H9 (cell line): ENCODE data around the gene COPB2. TPM values are rescaled to one million over a fixed set of nuclear protein-coding genes. Genes with fewer than 3 reads are reported as not detected.

Source experiments
- DNase-seq: peaks from one replicate; pipeline ENCODE4 v3.0.0-alpha.2; 2017
- H2AFZ ChIP-seq: one replicate; pipeline ENCODE4 v1.6.1; 2013; ENCODE audit warnings: mild to moderate bottlenecking, low read length, control low read depth, moderate library complexity
- H2AK5ac ChIP-seq: 2 replicates; pipeline ENCODE4 v1.6.1; 2013; ENCODE audit warnings: low read length, control low read depth, mixed read lengths; ENCODE audit not compliant: insufficient read length
- H2BK120ac ChIP-seq: one replicate; pipeline ENCODE4 v1.6.1; 2013; ENCODE audit warnings: low read depth, mild to moderate bottlenecking, low read length, control low read depth, inconsistent platforms; ENCODE audit not compliant: poor library complexity, severe bottlenecking
- H2BK12ac ChIP-seq: 2 replicates; pipeline ENCODE4 v1.6.1; 2013; ENCODE audit warnings: low read length, control low read depth, mixed read lengths, low read depth; ENCODE audit not compliant: insufficient read length
- H2BK15ac ChIP-seq: 2 replicates; pipeline ENCODE4 v1.6.1; 2013; ENCODE audit warnings: low read depth, low read length, control low read depth
- H2BK20ac ChIP-seq: one replicate; pipeline ENCODE4 v1.6.1; 2013; ENCODE audit warnings: low read depth, mild to moderate bottlenecking, low read length, control low read depth, inconsistent platforms; ENCODE audit not compliant: poor library complexity, severe bottlenecking
- H2BK5ac ChIP-seq: 2 replicates; pipeline ENCODE4 v1.6.1; 2013; ENCODE audit warnings: low read length, control low read depth, mixed read lengths; ENCODE audit not compliant: insufficient read length
- H3K14ac ChIP-seq: 2 replicates; pipeline ENCODE4 v1.6.1; 2013; ENCODE audit warnings: low read length, control low read depth; ENCODE audit not compliant: insufficient read depth
- H3K18ac ChIP-seq: 2 replicates; pipeline ENCODE4 v1.6.1; 2013; ENCODE audit warnings: low read depth, mild to moderate bottlenecking, mixed read lengths, low read length, control low read depth; ENCODE audit not compliant: insufficient read length
- H3K23ac ChIP-seq: 2 replicates; pipeline ENCODE4 v1.6.1; 2013; ENCODE audit warnings: low read length, control low read depth, mixed read lengths, low read depth; ENCODE audit not compliant: insufficient read length
- H3K23me2 ChIP-seq: 2 replicates; pipeline ENCODE4 v1.6.1; 2013; ENCODE audit warnings: low read depth, mild to moderate bottlenecking, mixed read lengths, low read length, control low read depth; ENCODE audit not compliant: insufficient read length, poor library complexity, severe bottlenecking
- H3K27ac ChIP-seq: 2 replicates; pipeline ENCODE4 v1.5.1; 2013; ENCODE audit warnings: low read length, control low read depth, mixed read lengths, low read depth; ENCODE audit not compliant: insufficient read length
- H3K27me3 ChIP-seq: 2 replicates; pipeline ENCODE4 v1.6.1; 2013; ENCODE audit warnings: low read length, control low read depth, inconsistent platforms; ENCODE audit not compliant: insufficient read depth
- H3K4ac ChIP-seq: 2 replicates; pipeline ENCODE4 v1.6.1; 2013; ENCODE audit warnings: low read depth, mild to moderate bottlenecking, control low read depth, inconsistent platforms, low read length, moderate library complexity
- H3K4me1 ChIP-seq: 2 replicates; pipeline ENCODE4 v1.6.1; 2013; ENCODE audit warnings: low read length, control low read depth, inconsistent platforms; ENCODE audit not compliant: insufficient read depth
- H3K4me2 ChIP-seq: 2 replicates; pipeline ENCODE4 v1.6.1; 2013; ENCODE audit warnings: low read length, control low read depth, mixed read lengths; ENCODE audit not compliant: insufficient read length, insufficient read depth
- H3K56ac ChIP-seq: 2 replicates; pipeline ENCODE4 v1.6.1; 2013; ENCODE audit warnings: low read depth, mild to moderate bottlenecking, mixed read lengths, low read length, control low read depth; ENCODE audit not compliant: insufficient read length
- H3K79me1 ChIP-seq: 2 replicates; pipeline ENCODE4 v1.6.1; 2013; ENCODE audit warnings: low read depth, mild to moderate bottlenecking, moderate library complexity, low read length, control low read depth, inconsistent platforms; ENCODE audit not compliant: insufficient read depth, poor library complexity, severe bottlenecking
- H3K79me2 ChIP-seq: 2 replicates; pipeline ENCODE4 v1.6.1; 2013; ENCODE audit warnings: low read length, control low read depth, inconsistent platforms; ENCODE audit not compliant: insufficient read depth
- H3K9ac ChIP-seq: 2 replicates; pipeline ENCODE4 v1.6.1; 2013; ENCODE audit warnings: low read length, control low read depth, mixed read lengths; ENCODE audit not compliant: insufficient read length; ENCODE audit errors: extremely low read depth
- H3K9me3 ChIP-seq: one replicate; pipeline ENCODE4 v1.6.1; 2013; ENCODE audit warnings: low read depth, low read length, inconsistent platforms; ENCODE audit not compliant: control insufficient read depth
- H3T11ph ChIP-seq: one replicate; pipeline ENCODE4 v1.6.1; 2013; ENCODE audit warnings: mild to moderate bottlenecking, low read length, control low read depth, inconsistent platforms
- H4K20me1 ChIP-seq: one replicate; pipeline ENCODE4 v1.6.1; 2013; ENCODE audit not compliant: control insufficient read depth, insufficient read length, insufficient read depth
- H4K5ac ChIP-seq: 2 replicates; pipeline ENCODE4 v1.6.1; 2013; ENCODE audit warnings: low read depth, mild to moderate bottlenecking, mixed read lengths, low read length, control low read depth; ENCODE audit not compliant: insufficient read length
- H4K8ac ChIP-seq: replicated peaks from 2 replicates; pipeline ENCODE4 v1.6.1; 2013; ENCODE audit warnings: low read length, control low read depth, mixed read lengths, low read depth; ENCODE audit not compliant: insufficient read length
- H4K91ac ChIP-seq: 2 replicates; pipeline ENCODE4 v1.6.1; 2013; ENCODE audit warnings: low read depth, mild to moderate bottlenecking, moderate library complexity, mixed read lengths, low read length, control low read depth; ENCODE audit not compliant: insufficient read length
- H3K27ac Mint-ChIP-seq, 3 experiments: 2 replicates in 2 of 3; 3 replicates in 1 of 3; pipeline ENCODE4 v1.8.0; 2020 to 2021; ENCODE audit warnings: mixed read lengths in 3 of 3, mild to moderate bottlenecking in 1 of 3, moderate library complexity in 1 of 3
- H3K27me3 Mint-ChIP-seq: 2 replicates; pipeline ENCODE4 v1.8.0; 2021; ENCODE audit warnings: low read depth, mild to moderate bottlenecking, moderate library complexity, mixed read lengths
- H3K36me3 Mint-ChIP-seq, 3 experiments: 2 replicates in 2 of 3; 3 replicates in 1 of 3; pipeline ENCODE4 v1.8.0; 2020 to 2021; ENCODE audit warnings: low read depth in 3 of 3, mixed read lengths in 3 of 3; ENCODE audit not compliant: insufficient read depth in 1 of 3
- H3K4me1 Mint-ChIP-seq, 2 experiments: 2 replicates each; pipeline ENCODE4 v1.8.0; 2020; ENCODE audit warnings: mixed read lengths in 2 of 2
- H3K4me3 Mint-ChIP-seq, 2 experiments: 2 replicates in 1 of 2; 3 replicates in 1 of 2; pipeline ENCODE4 v1.8.0; 2020 to 2021; ENCODE audit warnings: mild to moderate bottlenecking in 2 of 2, mixed read lengths in 2 of 2, moderate library complexity in 1 of 2
- H3K9me3 Mint-ChIP-seq, 2 experiments: 2 replicates in 1 of 2; 3 replicates in 1 of 2; pipeline ENCODE4 v1.8.0; 2020; ENCODE audit warnings: mild to moderate bottlenecking in 2 of 2, mixed read lengths in 2 of 2, moderate library complexity in 1 of 2
- WGBS: extraction: QIAGEN DNeasy Blood & Tissue Kit; methylation state at CpG from one replicate; pipeline ENCODE4 v1.1.7; 2013; ENCODE audit warnings: missing lambda C conversion rate, low lambda C conversion rate, mixed read lengths; ENCODE audit not compliant: insufficient read length; ENCODE audit errors: extremely low coverage; 5-methylcytosine and 5-hydroxymethylcytosine counted together
- total RNA-seq: library from RNA; stranded (reverse); gene quantifications from 2 replicates; pipeline ENCODE4 v1.2.1, GENCODE V29; 2021
- TF ChIP-seq, protein P1 (sequence below): fragments of 200-600 bp; sonication (generic); conservative IDR thresholded peaks from 3 replicates; pipeline ENCODE4 v1.8.0; 2021; ENCODE audit warnings: antibody characterized with exemption, mild to moderate bottlenecking

Gene COPB2
- total RNA-seq, 1 experiment from 2014 or later: 121 TPM

DNA sequence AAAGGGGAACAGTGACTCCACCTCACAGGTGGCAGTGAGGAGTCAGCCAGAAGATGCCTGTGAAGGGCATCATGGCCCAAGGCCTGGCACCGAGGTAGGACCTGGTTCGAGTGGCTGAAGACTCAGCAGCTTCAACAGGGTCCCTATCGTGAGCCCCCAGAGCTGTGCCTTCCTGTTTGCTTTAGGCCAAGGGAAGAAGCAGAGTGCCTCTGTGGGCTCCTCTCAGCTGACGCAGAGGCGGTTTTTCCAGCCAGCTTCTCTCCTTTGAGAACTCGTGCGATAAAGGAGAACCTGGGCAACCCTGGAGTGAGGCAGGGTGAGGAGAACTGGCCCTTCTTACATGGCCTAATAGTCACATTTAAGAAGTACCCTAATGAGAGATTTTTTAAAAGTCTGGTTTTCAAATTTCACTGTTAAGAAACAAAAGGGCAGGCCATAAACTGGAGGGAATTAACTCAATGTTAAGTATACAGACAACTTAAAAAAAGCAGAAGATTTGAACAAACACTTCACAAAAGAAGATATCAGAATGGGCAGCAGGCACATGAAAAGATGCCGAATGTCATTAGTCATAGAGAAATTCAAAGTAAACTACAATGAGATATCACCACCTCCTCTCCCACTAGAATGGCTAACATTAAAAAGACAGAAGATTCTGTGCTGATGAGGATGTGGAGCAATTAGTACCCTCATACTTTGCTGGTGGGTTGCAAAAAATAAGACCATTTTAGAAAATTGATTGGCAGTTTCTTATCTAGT, 68.7 kb downstream of the COPB2 start:
- Mint-ChIP-seq H3K4me3 (no peak overlapping the region), H3K36me3 (no peaks in the 10 kb centered on the region; a peak in 1 of 7 replicates), H3K9me3 (no peaks in the 10 kb centered on the region), H3K4me1 (peaks cover 5 to 8% of the 10 kb centered on the region in 2 experiments), H3K27ac (no peak overlapping the region), H3K27me3 (peaks cover 42% of the 10 kb centered on the region)
- Histone ChIP-seq H2AK5ac (no peak overlapping the region), H2BK120ac (no peak overlapping the region), H2BK15ac (no peak overlapping the region), H3K4me2 (no peak overlapping the region), H3K27me3 (no peaks in the 10 kb centered on the region), H4K91ac (no peak overlapping the region), H3T11ph (no peak overlapping the region), H3K23ac (no peak overlapping the region), H3K4ac (no peak overlapping the region), H2BK12ac (no peak overlapping the region), H4K20me1 (no peaks in the 10 kb centered on the region), H3K9ac (no peak overlapping the region), H3K14ac (no peak overlapping the region), H3K79me1 (no peaks in the 10 kb centered on the region), H2AFZ (no peak overlapping the region), H4K8ac (no peak overlapping the region), H3K79me2 (no peaks in the 10 kb centered on the region), H3K23me2 (no peaks in the 10 kb centered on the region), H3K9me3 (no peaks in the 10 kb centered on the region), H3K4me1 (no peaks in the 10 kb centered on the region), H3K27ac (no peak overlapping the region), H3K56ac (no peak overlapping the region), H2BK20ac (no peak overlapping the region), H2BK5ac (no peak overlapping the region), H4K5ac (no peak overlapping the region), H3K18ac (no peak overlapping the region)
- whole genome bisulfite sequencing: no CpG with 5 or more reads among the region's 8 CpGs
- TF ChIP-seq, protein P1, sequence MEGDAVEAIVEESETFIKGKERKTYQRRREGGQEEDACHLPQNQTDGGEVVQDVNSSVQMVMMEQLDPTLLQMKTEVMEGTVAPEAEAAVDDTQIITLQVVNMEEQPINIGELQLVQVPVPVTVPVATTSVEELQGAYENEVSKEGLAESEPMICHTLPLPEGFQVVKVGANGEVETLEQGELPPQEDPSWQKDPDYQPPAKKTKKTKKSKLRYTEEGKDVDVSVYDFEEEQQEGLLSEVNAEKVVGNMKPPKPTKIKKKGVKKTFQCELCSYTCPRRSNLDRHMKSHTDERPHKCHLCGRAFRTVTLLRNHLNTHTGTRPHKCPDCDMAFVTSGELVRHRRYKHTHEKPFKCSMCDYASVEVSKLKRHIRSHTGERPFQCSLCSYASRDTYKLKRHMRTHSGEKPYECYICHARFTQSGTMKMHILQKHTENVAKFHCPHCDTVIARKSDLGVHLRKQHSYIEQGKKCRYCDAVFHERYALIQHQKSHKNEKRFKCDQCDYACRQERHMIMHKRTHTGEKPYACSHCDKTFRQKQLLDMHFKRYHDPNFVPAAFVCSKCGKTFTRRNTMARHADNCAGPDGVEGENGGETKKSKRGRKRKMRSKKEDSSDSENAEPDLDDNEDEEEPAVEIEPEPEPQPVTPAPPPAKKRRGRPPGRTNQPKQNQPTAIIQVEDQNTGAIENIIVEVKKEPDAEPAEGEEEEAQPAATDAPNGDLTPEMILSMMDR: no peak
- DNase-seq: no peak
